HUES48 (cell line): ENCODE data around the gene AKT1S1.

ENCODE experiments used
- H3K27ac ChIP-seq: one replicate; pipeline ENCODE4 v1.7.0; 2013; ENCODE audit warnings: low read depth, low read length, inconsistent platforms
- H3K27me3 ChIP-seq: 2 replicates; pipeline ENCODE4 v1.6.1; 2013; ENCODE audit warnings: mild to moderate bottlenecking, low read length; ENCODE audit not compliant: control insufficient read depth, insufficient read depth
- H3K36me3 ChIP-seq: 2 replicates; pipeline ENCODE4 v1.6.1; 2013; ENCODE audit warnings: low read length; ENCODE audit not compliant: control insufficient read depth, insufficient read depth
- H3K4me1 ChIP-seq: 2 replicates; pipeline ENCODE4 v1.6.1; 2013; ENCODE audit warnings: mild to moderate bottlenecking, low read length; ENCODE audit not compliant: control insufficient read depth, insufficient read depth
- H3K4me3 ChIP-seq: 2 replicates; pipeline ENCODE4 v1.5.1; 2013; ENCODE audit warnings: mild to moderate bottlenecking, low read depth, low read length
- H3K9ac ChIP-seq: 2 replicates; pipeline ENCODE4 v1.6.1; 2013; ENCODE audit warnings: mild to moderate bottlenecking, low read depth, low read length, moderate library complexity
- H3K9me3 ChIP-seq: 2 replicates; pipeline ENCODE4 v1.6.1; 2013; ENCODE audit warnings: low read length; ENCODE audit not compliant: control insufficient read depth, insufficient read depth

Gene AKT1S1

DNA sequence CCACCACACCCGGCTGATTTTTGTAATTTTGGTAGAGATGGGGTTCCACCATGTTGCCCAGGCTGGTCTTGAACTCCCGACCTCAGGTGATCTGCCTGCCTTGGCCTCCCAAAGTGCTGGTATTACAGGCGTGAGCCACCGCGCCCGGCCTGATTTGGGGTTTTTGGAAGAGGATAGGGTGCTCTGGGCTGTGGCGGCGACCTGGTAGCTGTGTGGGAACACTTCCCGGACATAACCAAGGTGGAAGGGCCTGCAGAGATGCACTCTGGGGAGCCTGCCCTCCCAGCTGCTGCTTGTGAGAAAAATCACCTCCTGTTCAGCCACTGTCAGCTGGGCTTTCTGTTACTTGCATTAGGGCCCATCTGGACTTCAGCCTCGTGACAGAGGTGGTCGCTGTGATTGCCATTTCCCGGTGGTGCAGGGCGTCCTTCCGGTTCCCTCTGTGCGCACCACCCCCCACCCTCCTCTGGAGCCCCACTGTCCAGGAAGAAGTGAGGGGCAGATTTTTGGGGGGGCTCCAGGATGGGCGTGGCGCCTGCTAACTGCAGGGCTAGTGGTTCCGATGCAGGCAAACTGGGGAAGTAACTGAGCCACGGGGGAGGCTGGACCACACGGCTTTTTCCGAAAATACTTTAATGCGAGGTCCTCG, 12.0 kb upstream of the AKT1S1 start:
- H3K27ac ChIP-seq: no peak overlapping the region
- H3K9me3 ChIP-seq: no peaks in the 10 kb centered on the region
- H3K9ac ChIP-seq: no peak overlapping the region
- H3K27me3 ChIP-seq: peaks cover 5% of the 10 kb centered on the region; the same call in 1 of the 2 replicates
- peaks cover 19% of the 10 kb centered on the region for H3K36me3 ChIP-seq
- H3K4me1 ChIP-seq: peaks cover 6% of the 10 kb centered on the region; the same call in 1 of the 2 replicates
- no peak overlapping the region for H3K4me3 ChIP-seq

DNA sequence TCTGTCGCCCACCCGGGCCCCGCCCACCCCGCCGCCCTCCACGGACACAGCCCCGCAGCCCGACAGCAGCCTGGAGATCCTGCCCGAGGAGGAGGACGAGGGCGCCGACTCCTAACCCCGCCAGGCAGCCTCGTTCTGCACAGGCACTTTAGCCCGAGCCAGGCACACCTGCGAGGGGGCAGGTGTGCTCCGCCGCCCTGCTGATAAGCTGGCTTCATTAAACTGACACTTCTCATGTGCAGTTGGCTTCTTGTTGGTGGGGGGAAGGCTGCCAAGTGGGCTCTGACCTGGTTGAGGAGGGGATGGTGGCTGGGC, 11.3 kb upstream of the AKT1S1 start:
- Histone ChIP-seq H3K36me3 (peaks cover 26% of the 10 kb centered on the region), H3K27ac (no peak overlapping the region), H3K9me3 (no peaks in the 10 kb centered on the region), H3K4me3 (no peak overlapping the region), H3K9ac (no peak overlapping the region), H3K4me1 (peaks cover 6% of the 10 kb centered on the region; the same call in 1 of the 2 replicates), H3K27me3 (peaks cover 5% of the 10 kb centered on the region; the same call in 1 of the 2 replicates)

DNA sequence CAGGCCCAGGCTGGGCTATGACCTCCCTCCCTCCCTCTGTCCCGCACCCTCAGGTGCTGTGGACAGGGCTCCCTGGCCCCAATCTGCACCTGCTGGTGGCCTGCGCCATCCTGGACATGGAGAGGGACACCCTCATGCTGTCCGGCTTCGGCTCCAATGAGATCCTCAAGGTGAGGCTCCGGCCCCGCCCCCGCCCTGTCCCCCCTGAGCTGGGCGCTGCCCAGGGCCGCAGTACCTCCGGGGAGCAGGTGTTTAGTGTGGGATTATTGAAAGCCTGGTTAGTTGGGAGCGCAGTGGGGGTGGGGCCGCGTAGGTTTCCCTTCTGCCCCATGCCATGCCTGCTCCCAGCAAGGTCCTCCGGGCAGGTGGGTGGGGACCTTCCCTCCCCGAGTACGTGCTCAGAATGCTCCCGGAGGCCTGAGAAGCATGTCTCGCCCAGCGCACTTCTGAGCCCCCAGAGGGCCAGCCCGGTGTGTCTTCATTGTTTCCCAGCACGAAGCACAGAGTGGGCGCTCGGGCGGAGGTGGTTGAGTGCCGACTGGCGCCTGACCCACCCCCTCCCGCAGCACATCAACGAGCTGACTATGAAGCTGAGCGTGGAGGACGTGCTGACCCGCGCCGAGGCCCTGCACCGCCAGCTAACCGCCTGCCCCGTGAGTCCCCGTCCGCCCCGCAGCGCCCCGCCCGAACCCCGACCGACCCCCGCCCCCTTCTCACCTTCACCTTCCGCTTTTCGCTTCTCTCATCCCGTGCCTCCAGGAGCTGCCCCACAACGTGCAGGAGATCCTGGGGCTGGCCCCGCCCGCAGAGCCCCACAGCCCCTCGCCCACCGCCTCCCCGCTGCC, 10.7 kb upstream of the AKT1S1 start:
- Histone ChIP-seq H3K9me3 (no peaks in the 10 kb centered on the region), H3K4me3 (no peak overlapping the region), H3K36me3 (peaks cover 32% of the 10 kb centered on the region), H3K27me3 (peaks cover 5% of the 10 kb centered on the region; the same call in 1 of the 2 replicates), H3K27ac (no peak overlapping the region), H3K9ac (no peak overlapping the region), H3K4me1 (peaks cover 6% of the 10 kb centered on the region; the same call in 1 of the 2 replicates)

DNA sequence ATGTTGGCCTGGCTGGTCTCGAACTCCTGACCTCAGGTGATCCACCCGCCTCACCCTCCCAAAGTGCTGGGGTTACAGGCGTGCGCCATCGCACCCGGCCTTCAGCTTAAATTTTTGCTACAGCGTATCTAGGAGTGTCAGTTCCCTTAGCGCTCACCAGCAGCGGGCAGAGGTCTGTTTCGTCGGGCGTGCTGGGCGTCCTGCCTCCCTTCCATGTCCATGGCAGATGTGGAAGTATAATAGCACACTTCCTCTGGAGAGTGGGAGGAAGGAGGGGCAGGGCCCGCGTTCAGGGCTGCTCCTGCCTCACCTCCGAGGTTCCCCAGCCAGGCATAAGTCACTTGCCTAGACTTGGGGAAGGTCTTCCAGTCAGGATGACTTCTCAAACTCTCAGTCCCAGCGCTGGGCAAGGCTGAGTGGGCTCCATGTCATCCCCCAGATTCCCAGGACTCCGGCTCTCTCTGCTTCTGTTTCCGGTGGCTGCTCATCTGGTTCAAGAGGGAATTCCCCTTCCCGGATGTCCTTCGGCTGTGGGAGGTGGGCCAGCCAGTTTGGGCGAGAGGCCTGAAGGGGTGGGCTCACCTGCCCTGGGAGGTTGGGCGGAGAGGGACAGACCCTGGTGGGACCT, 10.0 kb upstream of the AKT1S1 start:
- Histone ChIP-seq H3K36me3 (peaks cover 39% of the 10 kb centered on the region), H3K9ac (no peak overlapping the region), H3K4me1 (peaks cover 6% of the 10 kb centered on the region; the same call in 1 of the 2 replicates), H3K27ac (no peak overlapping the region), H3K27me3 (peaks cover 5% of the 10 kb centered on the region; the same call in 1 of the 2 replicates), H3K4me3 (no peak overlapping the region), H3K9me3 (no peaks in the 10 kb centered on the region)

DNA sequence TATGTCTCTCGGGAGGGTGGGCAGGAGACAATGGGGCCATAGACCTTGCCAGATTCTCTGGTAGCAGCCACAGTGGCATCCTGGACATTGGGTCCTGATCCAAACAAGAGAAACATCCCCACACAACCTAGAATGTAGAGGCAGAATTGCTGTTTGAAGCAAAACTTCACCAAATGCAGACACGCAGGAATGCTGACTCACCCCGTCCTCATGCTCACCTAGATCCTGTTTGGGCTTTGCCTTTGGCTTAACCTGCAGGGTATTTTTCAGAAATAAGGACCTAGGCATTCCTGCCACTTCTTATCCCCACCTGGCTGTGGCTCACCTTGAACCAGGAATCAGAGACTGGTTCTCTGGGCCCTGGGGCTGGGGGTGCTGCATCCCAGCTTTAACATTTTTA, 7.6 kb upstream of the AKT1S1 start:
- Histone ChIP-seq H3K27me3 (peaks cover 5% of the 10 kb centered on the region; the same call in 1 of the 2 replicates), H3K9me3 (no peaks in the 10 kb centered on the region), H3K4me3 (no peak overlapping the region), H3K9ac (no peak overlapping the region), H3K4me1 (no peaks in the 10 kb centered on the region), H3K27ac (peak overlapping the region; percentile 5), H3K36me3 (peaks cover 62% of the 10 kb centered on the region)

DNA sequence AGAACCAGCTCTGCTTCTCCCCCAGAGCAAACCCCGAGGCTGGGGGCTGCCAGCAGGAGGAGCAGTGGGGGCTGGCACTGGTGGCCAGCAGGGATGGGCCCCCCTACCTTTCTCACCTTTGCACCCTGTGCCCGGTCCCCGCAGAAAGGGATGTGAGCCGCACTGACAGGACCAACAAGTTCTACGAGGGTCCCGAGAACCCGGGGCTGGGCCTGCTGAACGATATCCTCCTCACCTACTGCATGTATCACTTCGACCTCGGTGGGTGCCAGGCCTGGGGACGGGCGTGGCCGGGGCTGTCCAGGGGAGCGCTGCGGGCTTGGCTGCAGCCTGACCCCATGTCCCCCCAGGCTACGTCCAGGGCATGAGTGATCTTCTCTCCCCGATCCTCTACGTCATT, 7.0 kb upstream of the AKT1S1 start:
- Histone ChIP-seq H3K9ac (no peak overlapping the region), H3K27me3 (peaks cover under 1% of the 10 kb centered on the region; the same call in 1 of the 2 replicates), H3K9me3 (no peaks in the 10 kb centered on the region), H3K36me3 (peaks cover 68% of the 10 kb centered on the region), H3K4me1 (peaks cover 2% of the 10 kb centered on the region; the same call in 1 of the 2 replicates), H3K4me3 (no peak overlapping the region), H3K27ac (no peak overlapping the region)

DNA sequence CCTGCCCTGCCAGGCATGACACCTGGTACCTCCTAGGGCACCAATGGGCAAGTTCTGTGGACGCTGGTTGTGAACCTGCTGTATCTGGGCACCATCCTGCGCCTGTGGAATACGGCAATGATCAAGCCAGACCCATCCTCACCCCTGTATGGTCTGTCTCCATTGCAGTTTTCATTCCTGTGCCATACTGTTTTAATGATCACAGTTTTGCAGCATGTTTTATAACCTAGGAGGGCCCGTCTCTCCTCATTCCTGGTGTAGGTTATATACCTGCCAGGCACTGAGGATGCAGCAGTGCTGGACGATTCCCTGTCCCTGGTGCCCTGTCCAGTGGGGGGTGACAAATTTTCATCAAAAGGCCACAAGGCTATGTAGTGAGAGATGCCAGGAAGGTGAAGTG, 5.9 kb upstream of the AKT1S1 start:
- peaks cover 10% of the 10 kb centered on the region; the same call in 1 of the 2 replicates for H3K4me1 ChIP-seq
- peaks cover 72% of the 10 kb centered on the region for H3K36me3 ChIP-seq
- no peak overlapping the region for H3K27ac ChIP-seq
- H3K4me3 ChIP-seq: no peak overlapping the region
- H3K27me3 ChIP-seq: no peaks in the 10 kb centered on the region
- H3K9ac ChIP-seq: no peak overlapping the region
- no peaks in the 10 kb centered on the region for H3K9me3 ChIP-seq

DNA sequence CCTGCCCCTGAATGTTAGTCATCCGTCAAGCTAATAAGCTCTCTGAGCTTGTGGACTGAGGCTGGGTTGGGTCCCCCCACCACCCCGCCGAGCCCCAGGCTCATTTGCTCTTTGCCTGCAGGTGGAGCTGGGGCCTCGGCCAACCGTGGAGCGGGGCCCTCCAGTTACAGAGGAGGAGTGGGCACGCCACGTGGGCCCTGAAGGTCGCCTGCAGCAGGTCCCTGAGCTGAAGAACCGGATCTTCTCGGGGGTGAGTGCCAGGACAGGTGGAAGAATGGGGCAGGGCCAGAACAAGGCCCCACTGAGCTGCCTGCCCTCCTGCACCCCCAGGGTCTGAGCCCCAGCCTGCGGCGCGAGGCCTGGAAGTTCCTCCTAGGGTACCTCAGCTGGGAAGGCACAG, 5.5 kb upstream of the AKT1S1 start:
- H3K4me1 ChIP-seq: peaks cover 10% of the 10 kb centered on the region; the same call in 1 of the 2 replicates
- no peaks in the 10 kb centered on the region for H3K27me3 ChIP-seq
- peaks cover 72% of the 10 kb centered on the region for H3K36me3 ChIP-seq
- no peak overlapping the region for H3K27ac ChIP-seq
- H3K9me3 ChIP-seq: no peaks in the 10 kb centered on the region
- H3K9ac ChIP-seq: no peak overlapping the region
- H3K4me3 ChIP-seq: no peak overlapping the region

DNA sequence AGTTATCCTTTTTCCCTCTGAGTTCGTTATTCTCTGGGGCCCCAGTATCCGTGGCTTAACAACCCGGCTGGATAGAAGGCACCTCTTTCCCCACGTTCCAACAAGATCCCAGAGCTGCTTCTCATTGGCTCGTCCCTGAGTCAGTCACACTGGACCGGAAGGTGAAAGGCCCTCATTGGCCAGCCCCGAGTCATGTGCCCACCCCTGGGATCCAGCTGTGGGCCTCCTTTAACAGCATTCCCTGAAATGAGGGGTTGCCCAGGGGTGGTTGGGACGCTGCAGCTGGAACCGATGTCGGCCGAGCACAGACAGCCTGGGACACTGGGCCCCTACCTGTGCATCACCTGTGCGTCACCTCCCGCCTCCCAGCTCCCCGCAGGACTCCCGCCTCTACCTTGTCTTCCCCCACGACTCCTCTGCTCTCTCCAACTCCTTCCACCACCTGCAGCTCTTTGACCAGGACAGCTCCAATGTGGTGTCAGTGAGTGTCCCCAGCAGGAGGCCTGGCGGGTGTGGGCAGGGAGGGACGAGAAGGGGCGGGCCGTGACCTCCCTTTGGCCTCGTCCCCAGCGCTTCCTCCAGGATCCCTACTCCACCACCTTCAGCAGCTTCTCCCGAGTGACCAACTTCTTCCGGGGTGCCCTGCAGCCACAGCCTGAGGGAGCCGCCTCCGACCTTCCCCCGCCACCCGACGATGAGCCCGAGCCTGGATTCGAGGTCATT, 4.7 kb upstream of the AKT1S1 start:
- Histone ChIP-seq H3K27ac (no peak overlapping the region), H3K27me3 (no peaks in the 10 kb centered on the region), H3K4me3 (no peak overlapping the region), H3K4me1 (peaks cover 10% of the 10 kb centered on the region; the same call in 1 of the 2 replicates), H3K9ac (no peak overlapping the region), H3K9me3 (no peaks in the 10 kb centered on the region), H3K36me3 (peaks cover 72% of the 10 kb centered on the region)

DNA sequence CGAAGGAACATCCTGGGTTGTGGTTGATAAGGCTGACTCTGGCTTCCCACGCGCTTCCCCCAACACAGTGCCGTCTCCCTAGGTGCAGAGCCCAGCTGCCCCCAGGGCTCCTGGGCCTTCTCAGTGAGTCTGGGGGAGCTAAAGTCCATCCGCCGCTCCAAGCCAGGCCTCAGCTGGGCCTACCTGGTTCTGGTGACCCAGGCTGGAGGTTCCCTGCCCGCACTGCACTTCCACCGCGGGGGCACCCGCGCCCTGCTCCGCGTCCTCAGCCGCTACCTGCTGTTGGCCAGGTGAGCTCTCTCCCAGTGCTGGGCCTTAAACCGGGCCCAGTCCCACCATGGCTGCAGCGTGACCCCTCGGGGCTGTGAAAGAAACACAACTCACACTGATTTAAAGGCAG, 4.0 kb upstream of the AKT1S1 start:
- peaks cover 69% of the 10 kb centered on the region for H3K36me3 ChIP-seq
- H3K4me1 ChIP-seq: peaks cover 10% of the 10 kb centered on the region; the same call in 1 of the 2 replicates
- no peak overlapping the region for H3K9ac ChIP-seq

More for the DNA sequence above, 4.0 kb upstream of the AKT1S1 start:
- H3K4me3 ChIP-seq: no peak overlapping the region
- H3K27ac ChIP-seq: no peak overlapping the region
- H3K27me3 ChIP-seq: no peaks in the 10 kb centered on the region
- H3K9me3 ChIP-seq: no peaks in the 10 kb centered on the region
